ENCODE results near the gene CAMK1D. TPM values are rescaled to one million over a fixed set of nuclear protein-coding genes. Genes with fewer than 3 reads are reported as not detected.
"Not testable (repeated sequence)": the region's sequence is repeated elsewhere in the genome, so short reads cannot be mapped to it uniquely, and the experiment has no call there.

The CAMK1D gene
- total RNA-seq, 1 donor from 2014 or later: 22.5 TPM

GRCh38 chr10:12711350-12711708 lies 362.0 kb downstream of the CAMK1D start:
- Histone ChIP-seq H3K27me3 (ENCODE audit: low read depth) (no peaks in the 10 kb centered on the region), H3K4me1 (peaks cover 30% of the 10 kb centered on the region), H3K36me3 (no peaks in the 10 kb centered on the region), H3K27ac (no peak overlapping the region), H3K9me3 (no peaks in the 10 kb centered on the region), H3K4me3 (no peak overlapping the region)
- no peak for TF ChIP-seq CTCF (IDR thresholded peaks at IDR 0.05)
- DNase-seq (no peak), ATAC-seq (no peak)
- intact Hi-C loops (cut with DNase I): no loop called here

GRCh38 chr10:12712293-12712983 lies 363.1 kb downstream of the CAMK1D start:
- Histone ChIP-seq H3K9me3 (no peaks in the 10 kb centered on the region), H3K27ac (no peak overlapping the region), H3K4me3 (no peak overlapping the region), H3K4me1 (peaks cover 22% of the 10 kb centered on the region), H3K27me3 (ENCODE audit: low read depth) (no peaks in the 10 kb centered on the region), H3K36me3 (no peaks in the 10 kb centered on the region)
- TF ChIP-seq CTCF (IDR thresholded peaks at IDR 0.05): no peak
- no peak for DNase-seq
- intact Hi-C loops (cut with DNase I): no loop called here
- no peak for ATAC-seq

GRCh38 chr10:12712984-12713316 lies 363.6 kb downstream of the CAMK1D start:
- ATAC-seq; H3K4me3 ChIP-seq; DNase-seq; intact Hi-C loops (cut with DNase I); H3K36me3 ChIP-seq; H3K9me3 ChIP-seq; H3K27ac ChIP-seq; H3K27me3 ChIP-seq (ENCODE audit: low read depth): not testable (repeated sequence)
- peaks cover 17% of the 10 kb centered on the region for H3K4me1 ChIP-seq

GRCh38 chr10:12716042-12716441 lies 366.7 kb downstream of the CAMK1D start:
- no peak for DNase-seq
- TF ChIP-seq CTCF (IDR thresholded peaks at IDR 0.05): no peak

GRCh38 chr10:12717981-12718707 lies 368.8 kb downstream of the CAMK1D start:
- H3K27me3 ChIP-seq (ENCODE audit: low read depth): no peaks in the 10 kb centered on the region
- DNase-seq (no peak), ATAC-seq (no peak)
- no peak overlapping the region for H3K4me3 ChIP-seq
- H3K36me3 ChIP-seq: no peaks in the 10 kb centered on the region
- H3K27ac ChIP-seq: no peak overlapping the region
- intact Hi-C loops (cut with DNase I): no loop called here
- no peak for TF ChIP-seq CTCF (IDR thresholded peaks at IDR 0.05)
- H3K4me1 ChIP-seq: peaks cover 21% of the 10 kb centered on the region
- no peaks in the 10 kb centered on the region for H3K9me3 ChIP-seq

More at GRCh38 chr10:12716042-12716441, 366.7 kb downstream of the CAMK1D start:
- Histone ChIP-seq H3K9me3 (no peaks in the 10 kb centered on the region), H3K4me3 (no peak overlapping the region), H3K27ac (no peak overlapping the region), H3K36me3 (no peaks in the 10 kb centered on the region), H3K27me3 (ENCODE audit: low read depth) (no peaks in the 10 kb centered on the region), H3K4me1 (peaks cover 21% of the 10 kb centered on the region)
- ATAC-seq: no peak
- intact Hi-C loops (cut with DNase I): no loop called here

GRCh38 chr10:12719365-12719764 lies 370.0 kb downstream of the CAMK1D start:
- no peaks in the 10 kb centered on the region for H3K36me3 ChIP-seq
- H3K4me1 ChIP-seq: peaks cover 21% of the 10 kb centered on the region
- no peak overlapping the region for H3K4me3 ChIP-seq
- peak overlapping the region; percentile 31 for H3K27ac ChIP-seq
- TF ChIP-seq CTCF (IDR thresholded peaks at IDR 0.05): no peak
- DNase-seq (no peak), ATAC-seq (peak; percentile 59 to 70)
- H3K9me3 ChIP-seq: no peaks in the 10 kb centered on the region
- H3K27me3 ChIP-seq (ENCODE audit: low read depth): no peaks in the 10 kb centered on the region
- intact Hi-C loops (cut with DNase I): no loop called here
